OCI-LY1 (cell line): ENCODE measurements around the gene SEMA3C.

Experiments used
- H2AFZ ChIP-seq: fragments of 200-600 bp; sonication (generic), shearing (Covaris generic); 2 replicates; pipeline ENCODE4 v1.6.0; 2014; ENCODE audit warnings: antibody characterized with exemption, mild to moderate bottlenecking, low read length
- H3F3A ChIP-seq: fragments of 200-600 bp; sonication (generic), shearing (Covaris generic); 2 replicates; pipeline ENCODE4 v1.6.0; 2014; ENCODE audit warnings: mild to moderate bottlenecking, antibody characterized with exemption, low read length, moderate library complexity; ENCODE audit not compliant: insufficient read depth
- H3K27ac ChIP-seq: fragments of 200-600 bp; sonication (generic); 2 replicates; pipeline ENCODE4 v1.5.1; 2014; ENCODE audit warnings: low read length, mixed run types, mild to moderate bottlenecking, low read depth; ENCODE audit not compliant: poor library complexity, severe bottlenecking
- H3K27me3 ChIP-seq: fragments of 200-600 bp; sonication (generic); 2 replicates; pipeline ENCODE4 v1.6.0; 2014; ENCODE audit warnings: antibody characterized with exemption, mild to moderate bottlenecking, low read length, moderate library complexity; ENCODE audit not compliant: insufficient read depth
- H3K36me3 ChIP-seq: fragments of 200-600 bp; sonication (generic); 2 replicates; pipeline ENCODE4 v1.6.1; 2014; ENCODE audit warnings: mild to moderate bottlenecking, antibody characterized with exemption, low read length, moderate library complexity, mixed read lengths; ENCODE audit not compliant: insufficient read depth
- H3K4me1 ChIP-seq: fragments of 200-600 bp; sonication (generic); 2 replicates; pipeline ENCODE4 v1.5.1; 2014; ENCODE audit warnings: mild to moderate bottlenecking, low read length, moderate library complexity; ENCODE audit not compliant: insufficient read depth, severe bottlenecking
- H3K4me2 ChIP-seq: fragments of 200-600 bp; sonication (generic), shearing (Covaris generic); 2 replicates; pipeline ENCODE4 v1.6.1; 2014; ENCODE audit warnings: low read length
- H3K4me3 ChIP-seq: fragments of 200-600 bp; sonication (generic); 2 replicates; pipeline ENCODE4 v1.5.1; 2014; ENCODE audit warnings: low read length, low read depth, mild to moderate bottlenecking, mixed read lengths; ENCODE audit not compliant: poor library complexity, severe bottlenecking
- H3K79me2 ChIP-seq: fragments of 200-600 bp; shearing (Covaris generic); 2 replicates; pipeline ENCODE4 v1.6.1; 2016; ENCODE audit warnings: mixed run types, low read length, mixed read lengths; ENCODE audit not compliant: insufficient read depth
- H3K9ac ChIP-seq: fragments of 200-600 bp; sonication (generic), shearing (Covaris generic); 2 replicates; pipeline ENCODE4 v1.6.1; 2014; ENCODE audit warnings: mild to moderate bottlenecking, low read length, mixed read lengths
- H3K9me2 ChIP-seq: fragments of 200-600 bp; sonication (generic), shearing (Covaris generic); 2 replicates; pipeline ENCODE4 v1.6.1; 2014; ENCODE audit warnings: low read depth, mild to moderate bottlenecking, low read length, mixed read lengths
- H3K9me3 ChIP-seq: fragments of 200-600 bp; shearing (Covaris generic); 2 replicates; pipeline ENCODE4 v1.6.1; 2014; ENCODE audit warnings: low read length, mixed read lengths
- H4K20me1 ChIP-seq: fragments of 200-600 bp; sonication (generic), shearing (Covaris generic); 2 replicates; pipeline ENCODE4 v1.6.0; 2016; ENCODE audit warnings: mild to moderate bottlenecking, low read length; ENCODE audit not compliant: insufficient read depth
- EZH2 ChIP-seq: fragments of 200-600 bp; sonication (generic), shearing (Covaris generic); IDR thresholded peaks from 2 replicates; pipeline ENCODE4 v1.8.0; 2017; ENCODE audit warnings: borderline replicate concordance, mixed run types, mild to moderate bottlenecking, antibody characterized with exemption, low read length, moderate library complexity, mixed read lengths
- TF ChIP-seq, protein P1 (sequence below): fragments of 200-600 bp; sonication (generic), shearing (Covaris generic); IDR thresholded peaks from 2 replicates; pipeline ENCODE4 v1.5.1; 2017; ENCODE audit warnings: mild to moderate bottlenecking, antibody characterized with exemption, low read length, moderate library complexity, mixed read lengths

SEMA3C gene

DNA sequence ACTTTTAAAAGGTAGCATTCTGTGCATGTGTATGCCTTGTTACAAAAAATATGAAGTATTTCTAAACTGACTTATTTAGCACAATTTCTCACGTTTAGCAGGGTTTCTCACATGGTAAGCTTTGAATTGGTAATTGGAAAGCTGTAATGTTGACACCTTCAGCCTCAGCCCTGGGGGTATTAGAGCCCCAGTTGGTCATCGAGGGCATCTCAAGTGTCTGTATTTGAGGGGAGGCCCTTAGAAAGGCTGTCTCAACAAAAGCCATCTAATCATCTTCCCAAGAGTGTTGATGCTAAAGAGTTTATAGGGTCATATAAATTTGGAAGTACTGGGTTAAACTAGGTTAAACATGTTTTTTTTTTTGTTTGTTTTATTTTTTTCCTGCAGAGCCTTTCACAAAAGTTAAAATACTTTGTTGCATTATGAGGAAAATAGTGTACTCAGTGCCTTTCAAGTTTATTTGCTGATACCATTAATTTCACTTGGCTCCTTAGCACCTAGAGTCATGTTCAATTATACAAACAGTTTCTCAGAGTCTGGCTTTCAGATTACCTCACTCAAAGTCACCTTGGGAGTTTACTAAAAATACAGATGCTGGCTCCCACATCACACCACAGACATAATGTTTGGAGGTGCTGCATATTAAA lies 146.4 kb downstream of the SEMA3C start:
- H4K20me1 ChIP-seq, result no peaks in the 10 kb centered on the region
- no peaks in the 10 kb centered on the region for H3K27me3 ChIP-seq
- H3F3A ChIP-seq, result no peaks in the 10 kb centered on the region
- no peaks in the 10 kb centered on the region for H3K79me2 ChIP-seq
- no peak overlapping the region for H3K27ac ChIP-seq
- no peaks in the 10 kb centered on the region for H3K4me1 ChIP-seq
- H3K9ac ChIP-seq, result no peak overlapping the region
- H3K9me2 ChIP-seq, result no peaks in the 10 kb centered on the region
- no peak for TF ChIP-seq EZH2
- no peaks in the 10 kb centered on the region for H3K36me3 ChIP-seq
- H3K4me3 ChIP-seq, result no peak overlapping the region
- no peaks in the 10 kb centered on the region for H3K9me3 ChIP-seq
- H3K4me2 ChIP-seq, result no peak overlapping the region
- H2AFZ ChIP-seq, result no peak overlapping the region

DNA sequence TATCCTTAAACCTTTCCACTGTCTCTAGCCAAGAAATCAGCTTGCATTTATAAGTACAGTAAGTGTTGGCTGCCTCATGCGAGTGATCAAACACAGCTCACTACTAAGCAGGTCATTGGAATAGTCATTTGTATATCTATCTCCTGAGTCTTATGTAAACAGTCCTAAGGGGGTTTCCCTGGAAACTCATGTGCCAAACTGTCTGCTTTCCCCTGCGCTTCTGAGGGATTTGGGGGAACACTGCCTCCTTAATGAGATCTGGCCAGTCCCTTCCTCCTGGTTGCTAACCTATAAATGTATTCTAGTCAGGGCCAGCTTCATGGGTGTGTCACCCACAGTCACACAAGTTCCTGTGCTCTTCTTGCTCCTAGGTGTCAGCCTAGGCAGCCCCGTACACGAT lies 147.3 kb downstream of the SEMA3C start:
- no peak overlapping the region for H3K4me3 ChIP-seq
- no peaks in the 10 kb centered on the region for H3K9me3 ChIP-seq
- no peak overlapping the region for H3K9ac ChIP-seq
- no peak overlapping the region for H3K4me2 ChIP-seq
- no peaks in the 10 kb centered on the region for H3K79me2 ChIP-seq
- H3K36me3 ChIP-seq, result no peaks in the 10 kb centered on the region
- H3K27me3 ChIP-seq, result no peaks in the 10 kb centered on the region
- H3K9me2 ChIP-seq, result no peaks in the 10 kb centered on the region
- TF ChIP-seq, protein P1, sequence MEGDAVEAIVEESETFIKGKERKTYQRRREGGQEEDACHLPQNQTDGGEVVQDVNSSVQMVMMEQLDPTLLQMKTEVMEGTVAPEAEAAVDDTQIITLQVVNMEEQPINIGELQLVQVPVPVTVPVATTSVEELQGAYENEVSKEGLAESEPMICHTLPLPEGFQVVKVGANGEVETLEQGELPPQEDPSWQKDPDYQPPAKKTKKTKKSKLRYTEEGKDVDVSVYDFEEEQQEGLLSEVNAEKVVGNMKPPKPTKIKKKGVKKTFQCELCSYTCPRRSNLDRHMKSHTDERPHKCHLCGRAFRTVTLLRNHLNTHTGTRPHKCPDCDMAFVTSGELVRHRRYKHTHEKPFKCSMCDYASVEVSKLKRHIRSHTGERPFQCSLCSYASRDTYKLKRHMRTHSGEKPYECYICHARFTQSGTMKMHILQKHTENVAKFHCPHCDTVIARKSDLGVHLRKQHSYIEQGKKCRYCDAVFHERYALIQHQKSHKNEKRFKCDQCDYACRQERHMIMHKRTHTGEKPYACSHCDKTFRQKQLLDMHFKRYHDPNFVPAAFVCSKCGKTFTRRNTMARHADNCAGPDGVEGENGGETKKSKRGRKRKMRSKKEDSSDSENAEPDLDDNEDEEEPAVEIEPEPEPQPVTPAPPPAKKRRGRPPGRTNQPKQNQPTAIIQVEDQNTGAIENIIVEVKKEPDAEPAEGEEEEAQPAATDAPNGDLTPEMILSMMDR, result no peak
- no peak for TF ChIP-seq EZH2
- no peaks in the 10 kb centered on the region for H3K4me1 ChIP-seq
- H4K20me1 ChIP-seq, result no peaks in the 10 kb centered on the region
- no peak overlapping the region for H2AFZ ChIP-seq
- H3F3A ChIP-seq, result no peaks in the 10 kb centered on the region
- H3K27ac ChIP-seq, result no peak overlapping the region

DNA sequence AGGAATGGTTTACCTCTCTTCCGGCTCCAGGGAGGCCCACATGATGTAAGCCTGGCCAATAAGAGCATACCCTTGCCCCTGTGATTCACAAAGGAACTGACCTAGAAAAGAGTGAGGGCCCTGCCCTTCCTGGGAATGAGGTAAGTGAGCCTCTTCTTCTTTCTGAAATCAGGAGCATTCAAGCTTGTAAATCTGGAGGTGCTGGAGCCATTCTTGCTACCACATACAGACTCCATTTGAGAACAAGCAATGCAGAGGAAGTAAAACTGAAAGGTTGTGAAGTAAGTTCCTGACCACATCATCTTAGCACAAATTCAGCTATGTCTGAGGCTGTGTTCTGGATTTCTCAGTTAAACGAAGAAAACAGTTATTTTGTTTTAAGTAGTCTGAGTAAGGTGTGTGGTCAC lies 148.2 kb downstream of the SEMA3C start:
- Histone ChIP-seq H3K9ac (no peak overlapping the region), H2AFZ (no peak overlapping the region), H3K4me1 (no peaks in the 10 kb centered on the region), H3K4me3 (no peak overlapping the region), H3K79me2 (no peaks in the 10 kb centered on the region), H3K27ac (no peak overlapping the region), H4K20me1 (no peaks in the 10 kb centered on the region), H3F3A (no peaks in the 10 kb centered on the region), H3K27me3 (no peaks in the 10 kb centered on the region), H3K9me2 (no peaks in the 10 kb centered on the region), H3K4me2 (no peak overlapping the region), H3K9me3 (no peaks in the 10 kb centered on the region), H3K36me3 (no peaks in the 10 kb centered on the region)
- TF ChIP-seq, protein P1, result no peak
- TF ChIP-seq EZH2, result no peak

DNA sequence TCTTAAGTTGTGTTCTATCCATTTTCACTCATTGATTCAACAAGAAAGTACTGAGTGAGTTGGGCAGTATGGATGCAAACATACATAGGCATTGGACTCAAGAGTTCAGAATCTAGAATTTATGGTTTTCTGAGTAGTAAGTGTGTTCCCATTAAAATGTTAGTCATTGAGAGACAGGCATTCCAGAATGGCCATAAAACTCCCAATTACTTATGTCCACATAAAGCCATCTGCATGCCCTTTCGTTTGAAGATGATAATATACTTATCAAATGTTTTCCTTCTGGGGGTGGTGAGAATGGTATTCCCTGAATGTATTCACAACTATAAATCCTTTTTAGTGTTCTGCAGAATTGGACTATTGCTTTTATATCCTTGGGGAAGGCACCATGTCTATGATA lies 148.8 kb downstream of the SEMA3C start:
- Histone ChIP-seq H3K4me3 (no peak overlapping the region), H3F3A (no peaks in the 10 kb centered on the region), H2AFZ (no peak overlapping the region), H3K79me2 (no peaks in the 10 kb centered on the region), H3K4me1 (no peaks in the 10 kb centered on the region), H3K36me3 (no peaks in the 10 kb centered on the region), H3K27ac (no peak overlapping the region), H3K9me3 (no peaks in the 10 kb centered on the region), H3K4me2 (no peak overlapping the region), H4K20me1 (no peaks in the 10 kb centered on the region), H3K9ac (no peak overlapping the region), H3K9me2 (no peaks in the 10 kb centered on the region), H3K27me3 (no peaks in the 10 kb centered on the region)
- TF ChIP-seq, protein P1, result no peak
- TF ChIP-seq EZH2, result no peak
